GM23248 (cell line): ENCODE data around the gene ALKAL2.

Source experiments
- EZH2 ChIP-seq: fragments of 200-600 bp; sonication (generic); IDR thresholded peaks from 2 replicates; pipeline ENCODE4 v1.6.1; 2018; ENCODE audit warnings: antibody characterized with exemption, mild to moderate bottlenecking; ENCODE audit not compliant: insufficient read depth, poor library complexity, severe bottlenecking
- EZH2phosphoT487 ChIP-seq: fragments of 200-600 bp; sonication (generic); IDR thresholded peaks from 2 replicates; pipeline ENCODE4 v1.6.1; 2018; ENCODE audit warnings: antibody characterized with exemption, moderate library complexity, mild to moderate bottlenecking, low read depth; ENCODE audit not compliant: insufficient read depth

GRCh38 chr2:322326-322725 lies 34.4 kb upstream of the ALKAL2 start:
- TF ChIP-seq EZH2 (no peak), EZH2phosphoT487 (no peak)
